HG02973 (cell line): ENCODE results near the gene SPAG17.

ENCODE experiments used
- ATAC-seq: cut with Tn5 transposase; IDR thresholded peaks from one replicate; pipeline ENCODE4 v1.9.1; 2021; ENCODE audit warnings: moderate library complexity; ENCODE audit not compliant: unreplicated experiment

SPAG17 gene

GRCh38 chr1:118122234-118123004 lies 62.6 kb downstream of the SPAG17 start:
- ATAC-seq: no peak

- ATAC-seq: no peak
Observed at GRCh38 chr1:118118873-118119463, 66.1 kb downstream of the SPAG17 start.

GRCh38 chr1:118118469-118118868 lies 66.6 kb downstream of the SPAG17 start:
- no peak for ATAC-seq

GRCh38 chr1:118117521-118117920 lies 67.5 kb downstream of the SPAG17 start:
- ATAC-seq: no peak

DNA sequence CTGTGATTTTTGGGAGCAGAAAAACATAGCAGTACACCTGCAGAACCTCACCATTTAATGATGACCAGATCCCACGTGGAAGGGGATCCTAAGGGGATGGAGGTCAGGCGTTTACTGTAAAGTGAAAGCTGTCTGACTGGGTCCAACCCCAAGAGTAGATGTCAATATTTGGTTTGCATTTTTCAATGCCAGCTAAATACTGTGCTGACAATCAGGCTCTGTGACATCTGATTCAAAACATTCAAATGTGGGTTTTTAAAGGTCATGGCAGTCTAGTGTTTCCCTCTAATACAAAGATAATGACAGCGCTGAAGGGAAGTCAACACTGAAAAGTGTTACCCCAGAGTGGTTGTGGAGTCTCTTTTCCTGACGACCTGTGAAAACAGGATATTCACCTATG lies 68.1 kb downstream of the SPAG17 start:
- no peak for ATAC-seq

DNA sequence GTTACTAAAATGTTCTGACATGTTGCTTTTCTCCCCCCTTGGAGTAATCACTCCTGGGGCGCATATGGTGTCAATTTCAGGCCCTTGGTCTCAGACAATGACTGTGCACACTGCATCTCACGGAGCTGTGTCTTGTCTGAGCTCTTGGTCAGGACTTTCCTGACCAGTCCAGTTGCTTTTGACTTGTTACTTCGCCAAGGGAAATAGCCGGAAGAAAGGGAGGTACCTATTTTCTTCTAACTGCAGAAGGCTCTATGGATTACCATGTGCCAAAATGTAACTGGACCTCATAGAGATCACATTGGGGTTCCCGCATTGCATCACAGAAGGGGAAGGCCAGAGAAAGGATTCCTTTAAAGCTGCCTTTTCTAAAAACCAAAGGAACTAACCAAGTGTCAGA lies 68.6 kb downstream of the SPAG17 start:
- ATAC-seq: no peak

GRCh38 chr1:118115567-118116295 lies 69.3 kb downstream of the SPAG17 start:
- ATAC-seq: no peak

DNA sequence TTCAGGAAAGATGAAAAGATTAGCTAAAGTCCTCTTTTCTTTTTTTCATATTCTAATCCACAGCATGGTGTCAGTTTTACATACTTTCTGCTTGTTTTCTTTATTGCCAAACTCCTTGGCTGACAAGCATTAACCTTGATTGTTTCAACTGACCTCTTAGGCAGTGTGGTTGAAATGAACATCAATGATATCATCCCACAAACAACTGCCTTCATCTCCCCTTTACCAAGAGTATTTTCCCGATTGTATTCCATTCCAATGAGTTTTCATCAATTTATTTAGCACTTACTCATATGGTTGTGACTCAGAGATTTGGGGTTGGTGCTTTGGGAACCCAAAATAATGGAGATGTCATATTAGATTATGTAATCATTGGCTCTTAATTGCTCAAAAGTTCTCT lies 71.8 kb downstream of the SPAG17 start:
- ATAC-seq: no peak

DNA sequence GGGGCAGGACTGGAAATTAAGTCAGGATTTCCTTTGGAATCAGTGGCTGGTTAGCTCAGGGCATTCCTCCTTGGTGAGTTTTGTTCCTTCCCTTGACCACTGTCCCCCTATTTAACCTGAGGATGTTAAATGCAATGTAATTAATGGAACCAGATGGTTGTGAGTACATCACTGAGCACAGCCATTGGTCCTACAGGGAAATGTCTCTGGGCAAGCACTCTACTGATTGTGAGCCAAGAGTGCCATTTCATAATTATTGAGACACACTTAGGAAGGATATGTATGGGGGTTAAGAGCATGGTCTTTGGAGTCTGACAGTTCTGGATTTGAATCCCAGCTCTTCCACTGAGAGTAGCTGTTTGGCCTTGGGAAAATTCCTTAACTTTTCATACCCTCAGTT lies 74.4 kb downstream of the SPAG17 start:
- no peak for ATAC-seq

DNA sequence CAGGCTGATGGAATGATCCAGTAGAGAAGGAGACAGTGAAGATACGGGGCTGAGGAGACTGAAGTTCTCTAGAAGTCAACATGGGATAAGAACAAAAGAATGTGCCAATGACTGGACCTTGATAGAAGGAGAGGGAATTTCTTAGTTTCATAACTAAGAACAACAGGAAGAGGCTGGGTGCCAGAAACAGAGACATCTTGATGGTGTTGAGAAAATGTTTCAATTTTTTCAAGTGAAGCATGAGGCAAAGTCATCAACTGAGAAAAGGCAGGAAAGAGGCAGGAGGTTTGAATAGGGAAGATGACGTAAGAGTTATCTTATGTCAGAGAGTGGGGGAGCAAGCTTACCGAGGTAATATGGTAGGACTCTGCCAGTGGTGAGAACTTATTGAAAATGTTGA lies 80.1 kb downstream of the SPAG17 start:
- no peak for ATAC-seq

DNA sequence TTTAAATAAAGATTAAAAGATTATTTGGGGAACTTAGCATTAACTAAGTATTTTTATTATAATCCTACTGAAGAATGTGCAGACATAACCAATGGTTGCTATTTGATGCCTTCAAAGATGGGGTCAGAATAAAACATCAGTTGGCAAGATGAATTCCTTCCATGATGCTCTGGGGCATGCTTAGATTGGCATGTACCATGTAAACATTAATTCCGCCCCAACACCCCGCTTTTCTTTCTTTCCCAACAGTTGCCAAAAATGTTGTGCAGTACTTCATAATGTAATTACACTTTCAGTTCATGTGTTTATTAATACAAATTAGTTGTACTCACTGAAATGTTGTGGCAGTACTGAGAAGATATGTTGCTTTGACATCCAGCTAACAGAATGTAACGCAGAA lies 82.6 kb downstream of the SPAG17 start:
- ATAC-seq: no peak

DNA sequence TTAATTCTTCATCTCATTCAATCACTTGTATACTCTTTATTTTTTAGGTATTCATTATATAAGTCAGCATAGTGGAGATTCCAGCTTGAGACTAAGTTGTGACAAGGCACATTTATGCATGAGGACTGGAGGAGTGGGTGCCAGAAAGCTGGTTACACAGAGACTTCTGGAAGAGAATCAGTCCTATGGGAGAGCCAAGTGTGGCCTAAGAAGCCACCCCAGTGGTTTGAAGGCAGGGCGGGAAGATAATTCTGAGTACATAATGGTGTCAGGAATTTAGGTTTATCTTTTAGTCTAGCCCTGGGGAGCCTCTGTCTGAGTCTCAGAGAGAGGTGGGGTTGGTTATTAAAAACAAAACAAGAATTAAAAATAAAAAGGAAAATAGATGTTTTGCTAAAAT lies 83.0 kb downstream of the SPAG17 start:
- no peak for ATAC-seq

GRCh38 chr1:118101515-118101844 lies 83.5 kb downstream of the SPAG17 start:
- ATAC-seq: no peak

GRCh38 chr1:118100686-118101514 lies 84.1 kb downstream of the SPAG17 start:
- no peak for ATAC-seq

- ATAC-seq: no peak
Observed at GRCh38 chr1:118099686-118100085, 85.3 kb downstream of the SPAG17 start.

- no peak for ATAC-seq
Observed at GRCh38 chr1:118097622-118098348, 87.2 kb downstream of the SPAG17 start.

GRCh38 chr1:118093017-118093416 lies 92.0 kb downstream of the SPAG17 start:
- no peak for ATAC-seq

DNA sequence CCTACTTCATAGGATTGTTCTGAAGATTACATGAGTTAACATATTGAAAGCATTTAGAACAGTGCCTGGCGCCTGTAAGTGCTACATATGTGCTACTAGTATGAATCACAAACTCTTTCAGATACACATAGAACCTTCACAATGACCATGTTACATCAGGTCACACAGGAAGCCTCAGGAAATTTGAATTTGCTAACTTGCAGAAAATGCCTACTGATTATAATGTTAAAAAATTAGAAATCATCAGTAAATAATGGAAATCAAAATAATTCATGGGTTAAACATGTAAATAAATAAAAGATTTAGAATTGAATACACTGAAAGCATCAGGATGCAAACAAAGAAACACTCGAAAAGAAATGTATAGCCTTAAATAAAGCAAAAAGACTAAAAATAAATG lies 94.9 kb downstream of the SPAG17 start:
- no peak for ATAC-seq

DNA sequence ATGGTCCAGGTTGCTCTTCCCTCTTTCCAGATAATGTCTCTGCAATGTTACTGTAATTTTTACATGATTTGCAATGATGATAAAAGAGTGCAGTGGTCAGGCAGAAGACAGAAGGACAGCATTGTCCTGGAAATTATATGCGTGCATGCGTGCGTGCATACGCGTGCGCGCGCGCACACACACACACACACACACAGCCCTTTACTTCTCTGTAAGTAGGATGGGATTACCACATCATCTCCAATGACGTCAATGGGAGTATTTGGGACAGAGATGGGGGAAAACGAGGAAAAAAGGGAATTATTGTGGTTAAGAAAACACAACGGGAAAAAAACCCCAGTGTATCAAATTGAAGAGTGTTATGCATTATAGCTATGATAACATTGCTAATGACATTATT lies 99.7 kb downstream of the SPAG17 start:
- ATAC-seq: no peak

DNA sequence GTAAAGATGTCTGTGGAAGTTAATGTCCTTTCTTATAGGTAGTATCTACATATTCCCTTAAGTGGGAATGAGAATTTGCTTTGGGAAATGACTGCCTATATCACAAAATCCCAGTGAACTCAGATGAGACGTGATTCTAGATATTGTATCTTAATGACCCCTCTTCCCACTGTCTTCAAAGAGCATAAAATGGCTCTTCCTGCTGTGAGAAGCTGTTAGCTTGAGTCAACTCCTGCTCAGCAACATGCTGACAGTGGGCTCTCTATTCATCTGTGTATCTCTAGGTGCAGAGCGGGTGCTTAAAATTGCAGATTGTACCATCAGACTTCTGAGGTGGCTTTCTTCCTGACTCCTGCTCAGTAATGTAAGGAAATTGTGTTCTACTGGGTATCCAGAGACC lies 100.6 kb downstream of the SPAG17 start:
- no peak for ATAC-seq

- no peak for ATAC-seq
Observed at GRCh38 chr1:118082984-118083383, 102.0 kb downstream of the SPAG17 start.
